NCI-H1436 treated with DMSO at 0.1 percent for 48 hours (cell line): ENCODE results near the gene LIM2.
"Not testable (repeated sequence)": the region's sequence is repeated elsewhere in the genome, so short reads cannot be mapped to it uniquely, and the experiment has no call there.

Experiments
- DNase-seq: peaks from one replicate; lab custom pipeline; 2025; lab: John Stamatoyannopoulos, UW

The LIM2 gene

GRCh38 chr19:51387924-51388389 lies at the start of gene LIM2:
Gene LIM2 (minus strand): TSS chr19:51387974. CDS start chr19:51387443, 531 bp downstream.
- DNase-seq: no peak

GRCh38 chr19:51434456-51434855 lies 46.7 kb upstream of the LIM2 start:
- no peak for DNase-seq

GRCh38 chr19:51433043-51433442 lies 45.3 kb upstream of the LIM2 start:
- DNase-seq: no peak

- DNase-seq: no peak
Observed at GRCh38 chr19:51431124-51431523, 43.4 kb upstream of the LIM2 start.

- no peak for DNase-seq
Observed at GRCh38 chr19:51430221-51430620, 42.4 kb upstream of the LIM2 start.

- DNase-seq: no peak
Observed at GRCh38 chr19:51427201-51427600, 39.4 kb upstream of the LIM2 start.

- DNase-seq: no peak
Observed at GRCh38 chr19:51422053-51422448, 34.3 kb upstream of the LIM2 start.

- no peak for DNase-seq
Observed at GRCh38 chr19:51421229-51422052, 33.7 kb upstream of the LIM2 start.

- DNase-seq: not testable (repeated sequence)
Observed at GRCh38 chr19:51420511-51420910, 32.7 kb upstream of the LIM2 start.

- no peak for DNase-seq
Observed at GRCh38 chr19:51418707-51419106, 30.9 kb upstream of the LIM2 start.

GRCh38 chr19:51417810-51418157 lies 30.0 kb upstream of the LIM2 start:
- DNase-seq: no peak

GRCh38 chr19:51417107-51417809 lies 29.5 kb upstream of the LIM2 start, which contains the start of gene SIGLEC10:
Gene SIGLEC10 (minus strand): TSS chr19:51417642. CDS start chr19:51417581, 61 bp downstream.
- no peak for DNase-seq

GRCh38 chr19:51416422-51416821 lies 28.6 kb upstream of the LIM2 start:
- DNase-seq: not testable (repeated sequence)

GRCh38 chr19:51415187-51415586 lies 27.4 kb upstream of the LIM2 start:
- DNase-seq: no peak

GRCh38 chr19:51410950-51411748 lies 23.4 kb upstream of the LIM2 start:
- DNase-seq: no peak

GRCh38 chr19:51407511-51408131 lies 19.8 kb upstream of the LIM2 start:
- no peak for DNase-seq

- DNase-seq: no peak
Observed at GRCh38 chr19:51402117-51402516, 14.3 kb upstream of the LIM2 start.

GRCh38 chr19:51399936-51400335 lies 12.2 kb upstream of the LIM2 start:
- not testable (repeated sequence) for DNase-seq

GRCh38 chr19:51399231-51399630 lies 11.5 kb upstream of the LIM2 start:
- no peak for DNase-seq

- DNase-seq: no peak
Observed at GRCh38 chr19:51398096-51398704, 10.4 kb upstream of the LIM2 start.

GRCh38 chr19:51397453-51397852 lies 9.7 kb upstream of the LIM2 start:
- not testable (repeated sequence) for DNase-seq
